HG02973 (cell line): ENCODE measurements around the gene ZNF573.

Experiments used
- ATAC-seq: cut with Tn5 transposase; IDR thresholded peaks from one replicate; pipeline ENCODE4 v1.9.1; 2021; ENCODE audit warnings: moderate library complexity; ENCODE audit not compliant: unreplicated experiment

The ZNF573 gene

GRCh38 chr19:37695144-37695899, 84.1 kb downstream of the ZNF573 start:
- no peak for ATAC-seq

DNA sequence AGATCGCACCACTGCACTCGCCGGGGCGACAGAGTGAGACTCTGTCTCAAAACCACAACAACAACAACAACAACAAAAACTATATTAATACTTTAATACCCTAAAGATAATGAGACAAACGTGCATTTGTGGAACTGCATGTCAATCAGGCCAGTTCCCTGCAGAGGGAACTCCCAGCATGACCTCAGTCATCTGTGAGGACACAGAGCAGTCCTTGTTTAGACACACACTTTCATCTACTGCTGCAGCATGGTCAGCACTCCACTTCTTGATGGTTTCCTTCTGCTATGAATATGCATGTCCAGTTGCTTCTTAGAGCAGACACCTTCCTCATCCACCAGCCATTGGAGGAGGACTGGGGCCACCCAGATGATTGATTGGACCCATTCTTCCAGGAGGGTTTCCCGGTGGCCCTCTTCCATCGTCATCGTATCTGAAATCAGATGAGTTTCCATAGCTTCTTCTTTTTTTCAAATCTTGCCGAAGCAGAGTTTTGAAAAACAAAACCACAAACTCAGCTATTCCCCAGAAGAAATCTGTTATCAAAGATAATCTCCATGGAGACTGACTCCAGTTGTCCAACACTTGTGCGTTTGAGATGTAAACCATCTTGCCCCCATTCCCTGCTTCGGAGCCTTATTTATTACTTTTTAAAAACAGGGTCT, 86.3 kb downstream of the ZNF573 start:
- ATAC-seq = no peak

GRCh38 chr19:37691881-37692504, 87.4 kb downstream of the ZNF573 start:
- no peak for ATAC-seq
